Spleen (tissue), 11 donors: ENCODE results near the gene SH3RF3. TPM values are rescaled to one million over a fixed set of nuclear protein-coding genes. Genes with fewer than 3 reads are reported as not detected.

ENCODE experiments used
- DNase-seq: peaks from one replicate; pipeline ENCODE4 v3.0.0-alpha.2; 2020
- H3K27ac ChIP-seq, 8 donors: fragments of 200-600 bp; sonication (generic) in 7 of 8; 1 replicate in 4 of 8; 2 replicates in 4 of 8; pipeline versions ENCODE4 v1.5.0 to v1.8.0; 2016 to 2021; ENCODE audit warnings: inconsistent platforms in 4 of 8, mild to moderate bottlenecking in 4 of 8, moderate library complexity in 1 of 8
- H3K27me3 ChIP-seq, 7 donors: fragments of 200-600 bp; sonication (generic) in 6 of 7; replicated peaks in 1 of 7; 1 replicate in 4 of 7; 2 replicates in 3 of 7; pipeline versions ENCODE4 v1.5.0 to v1.8.0; 2016 to 2021; ENCODE audit warnings: inconsistent platforms in 3 of 7, mild to moderate bottlenecking in 1 of 7
- H3K36me3 ChIP-seq, 6 donors: fragments of 200-600 bp; sonication (generic) in 5 of 6; 1 replicate in 4 of 6; 2 replicates in 2 of 6; pipeline versions ENCODE4 v1.5.0 to v1.8.0; 2016 to 2021; ENCODE audit warnings: inconsistent platforms in 2 of 6
- H3K4me1 ChIP-seq, 6 donors: fragments of 200-600 bp; sonication (generic) in 5 of 6; 1 replicate in 3 of 6; 2 replicates in 3 of 6; pipeline versions ENCODE4 v1.5.0 to v1.8.0; 2016 to 2021; ENCODE audit warnings: inconsistent platforms in 3 of 6
- H3K4me3 ChIP-seq, 8 donors: fragments of 200-600 bp; sonication (generic) in 7 of 8; 1 replicate in 4 of 8; 2 replicates in 4 of 8; pipeline versions ENCODE4 v1.5.0 to v1.8.0; 2016 to 2021; ENCODE audit warnings: inconsistent platforms in 4 of 8, mild to moderate bottlenecking in 4 of 8, moderate library complexity in 2 of 8
- H3K9me3 ChIP-seq, 8 donors: fragments of 200-600 bp; sonication (generic) in 7 of 8; 1 replicate in 4 of 8; 2 replicates in 4 of 8; pipeline versions ENCODE4 v1.5.0 to v1.8.0; 2016 to 2021; ENCODE audit warnings: inconsistent platforms in 4 of 8
- CTCF ChIP-seq, 11 experiments: fragments of 200-600 bp in 7 of 11; fragments of 450-650 bp in 4 of 11; sonication (generic) in 4 of 11; IDR thresholded peaks in 8 of 11; conservative IDR thresholded peaks in 3 of 11; 1 replicate in 7 of 11; 2 replicates in 4 of 11; pipeline versions ENCODE4 v1.4.0 to v1.8.0; 2016 to 2021; ENCODE audit warnings: antibody characterized with exemption in 11 of 11, inconsistent platforms in 4 of 11, mild to moderate bottlenecking in 1 of 11
- POLR2A ChIP-seq, 3 donors: fragments of 450-650 bp; IDR thresholded peaks; one replicate each; pipeline ENCODE4 v1.5.1; 2017; ENCODE audit warnings: antibody characterized with exemption in 3 of 3, mild to moderate bottlenecking in 1 of 3
- POLR2AphosphoS5 ChIP-seq, 3 donors: sonication (generic); formaldehyde crosslinking; IDR thresholded peaks; one replicate each; pipeline ENCODE4 v1.5.1; 2017; ENCODE audit warnings: antibody characterized with exemption in 3 of 3
- WGBS, 5 donors: extraction: QIAGEN DNeasy Blood & Tissue Kit in 3 of 5; methylation state at CpG; one replicate each; pipeline versions ENCODE4 v1.1.5 to v1.1.7; 2013 to 2018; 5-methylcytosine and 5-hydroxymethylcytosine counted together
- intact Hi-C: fragments of 100-400 bp; cut with DNase I; formaldehyde crosslinking; loops from one replicate; pipeline ENCODE4 v1.15.0; 2023; ENCODE audit warnings: low total_unique reads
- polyA plus RNA-seq, 3 donors: library from polyadenylated mRNA; stranded (reverse); fragments of 200-250 nt; gene quantifications; one replicate each; pipeline ENCODE4 v1.2.1, GENCODE V29; 2013
- total RNA-seq, 7 donors: library from RNA; depleted of rRNA in 3 of 7; stranded (reverse); fragments of >200 nt in 3 of 7; fragmentation: NEBNext Ultra II Directional in 4 of 7; extraction: Animal tissue kit (Norgen Biotek cat#: 25700) in 4 of 7; gene quantifications; one replicate each; pipeline versions ENCODE4 v1.1.0 to v1.2.1, GENCODE V29; 2016 to 2021
- donor health status: healthy with polysubstance abuse.
- donor health status: DM: no; HTN: no; CAD: no; lungs with moderate emphysema.
- donor health status: DM: no; HTN: no; CAD: no.
- donor health status: Bipolar disorder and iron deficiency.
- donor health status: healthy.
- donor health status: DM: no; HTN: no; CAD: no.
- donor health status: DM: yes; HTN: yes; CAD: no.

The SH3RF3 gene
- total and polyA plus RNA-seq, 10 donors = 1.3 to 7.6 (median 4.7) TPM

- intact Hi-C loops = no loop called here
- peak overlapping the region in 6 of 8 donors; percentile 5 to 62 (median 53) for H3K27ac ChIP-seq
- no peaks in the 10 kb centered on the region for H3K27me3 ChIP-seq
- H3K36me3 ChIP-seq = no peaks in the 10 kb centered on the region
- DNase-seq = no peak
- TF ChIP-seq POLR2AphosphoS5 (IDR thresholded peaks at IDR 0.05) (no peak), POLR2A (IDR thresholded peaks at IDR 0.05) (no peak), CTCF (IDR thresholded peaks at IDR 0.05 in 8 of 11, conservative IDR thresholded peaks at IDR 0.05 in 3 of 11) (no peak)
- peaks cover 0 to 40% (median 14%) of the 10 kb centered on the region in 6 donors for H3K4me1 ChIP-seq
- no peaks in the 10 kb centered on the region for H3K9me3 ChIP-seq
- 68 to 88% (median 85%) methylated on average over 13 to 15 of the region's 15 CpGs for WGBS, 5 donors
- no peak overlapping the region for H3K4me3 ChIP-seq
These were observed 188.6 kb downstream of the SH3RF3 start for GRCh38 chr2:109317471-109318095.

- intact Hi-C loops = no loop called here
- no peak for DNase-seq
- TF ChIP-seq POLR2A (IDR thresholded peaks at IDR 0.05) (no peak), POLR2AphosphoS5 (IDR thresholded peaks at IDR 0.05) (peak in 2 of 3 donors; percentile 41 to 53), CTCF (IDR thresholded peaks at IDR 0.05 in 8 of 11, conservative IDR thresholded peaks at IDR 0.05 in 3 of 11) (peak in 1 of 11 experiments; percentile 15)
- Histone ChIP-seq H3K9me3 (no peaks in the 10 kb centered on the region), H3K36me3 (no peaks in the 10 kb centered on the region), H3K4me3 (no peak overlapping the region), H3K4me1 (peaks cover 0 to 48% (median 18%) of the 10 kb centered on the region in 6 donors), H3K27me3 (no peaks in the 10 kb centered on the region), H3K27ac (peak overlapping the region in 6 of 8 donors; percentile 5 to 62 (median 53))
- 75 to 83% (median 76%) methylated on average over 22 of the region's 22 CpGs for WGBS, 5 donors
These were observed 189.3 kb downstream of the SH3RF3 start for GRCh38 chr2:109318150-109318948.

DNA sequence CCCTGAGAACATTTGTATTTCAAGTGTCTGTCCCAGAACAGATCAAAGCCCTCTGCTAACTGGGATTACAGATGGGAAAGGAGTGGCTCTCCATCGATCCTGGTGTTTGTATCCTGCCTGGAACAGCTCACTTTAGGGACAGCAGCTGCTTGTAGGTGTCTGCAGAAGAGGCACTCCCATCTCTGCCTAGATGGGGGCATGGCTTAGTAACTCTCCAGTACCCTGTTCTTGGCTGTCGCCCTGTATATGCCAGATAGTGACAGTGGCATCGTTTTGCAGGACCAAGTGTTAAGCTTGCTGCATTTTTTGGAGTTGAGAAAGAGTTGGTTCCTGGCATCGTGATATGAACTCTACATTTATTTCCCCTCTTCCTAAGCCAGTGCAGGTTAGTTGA, 189.9 kb downstream of the SH3RF3 start:
- Histone ChIP-seq H3K9me3 (no peaks in the 10 kb centered on the region), H3K36me3 (no peaks in the 10 kb centered on the region), H3K27me3 (no peaks in the 10 kb centered on the region), H3K27ac (peak overlapping the region in 5 of 8 donors; percentile 37 to 62 (median 57)), H3K4me1 (peaks cover 0 to 51% (median 19%) of the 10 kb centered on the region in 6 donors), H3K4me3 (no peak overlapping the region)
- no peak for DNase-seq
- 72 to 91% (median 79%) methylated on average over 3 to 4 of the region's 4 CpGs for WGBS, 5 donors
- intact Hi-C loops = no loop called here
- TF ChIP-seq POLR2A (IDR thresholded peaks at IDR 0.05) (no peak), CTCF (IDR thresholded peaks at IDR 0.05 in 8 of 11, conservative IDR thresholded peaks at IDR 0.05 in 3 of 11) (no peak), POLR2AphosphoS5 (IDR thresholded peaks at IDR 0.05) (no peak)
